Prostate gland (tissue), 2 donors: ENCODE measurements around the gene ALDH8A1.

Experiments
- POLR2AphosphoS5 ChIP-seq: sonication (generic); formaldehyde crosslinking; IDR thresholded peaks from one replicate; pipeline ENCODE4 v1.6.1; 2017; ENCODE audit warnings: antibody characterized with exemption
- TF ChIP-seq, protein P1 (sequence below), 4 experiments: fragments of 200-600 bp in 2 of 4; fragments of 450-650 bp in 2 of 4; sonication (generic) in 2 of 4; IDR thresholded peaks; 1 replicate in 3 of 4; 2 replicates in 1 of 4; pipeline ENCODE4 v1.5.1; 2016 to 2019; ENCODE audit warnings: antibody characterized with exemption in 4 of 4, mild to moderate bottlenecking in 2 of 4, moderate library complexity in 2 of 4

DNA sequence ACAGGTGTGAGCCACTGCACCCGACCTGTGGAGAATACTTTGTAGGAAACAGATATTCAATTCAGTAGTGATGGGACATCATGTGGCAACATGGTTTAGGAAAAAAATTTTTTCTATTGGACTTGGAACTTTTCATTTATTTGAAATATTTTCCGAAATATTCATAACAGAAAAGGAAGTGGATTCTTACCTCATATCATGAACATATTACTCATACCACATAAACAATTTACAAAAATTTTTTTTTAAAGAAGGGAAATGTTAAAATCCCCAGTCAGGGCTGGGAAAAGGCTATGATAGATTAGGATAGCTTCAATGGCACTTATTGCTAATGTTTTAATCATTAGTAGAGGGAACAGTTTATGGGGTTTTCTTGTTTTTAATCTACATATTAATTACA lies 6.8 kb upstream of the ALDH8A1 start:
- TF ChIP-seq, protein P1, sequence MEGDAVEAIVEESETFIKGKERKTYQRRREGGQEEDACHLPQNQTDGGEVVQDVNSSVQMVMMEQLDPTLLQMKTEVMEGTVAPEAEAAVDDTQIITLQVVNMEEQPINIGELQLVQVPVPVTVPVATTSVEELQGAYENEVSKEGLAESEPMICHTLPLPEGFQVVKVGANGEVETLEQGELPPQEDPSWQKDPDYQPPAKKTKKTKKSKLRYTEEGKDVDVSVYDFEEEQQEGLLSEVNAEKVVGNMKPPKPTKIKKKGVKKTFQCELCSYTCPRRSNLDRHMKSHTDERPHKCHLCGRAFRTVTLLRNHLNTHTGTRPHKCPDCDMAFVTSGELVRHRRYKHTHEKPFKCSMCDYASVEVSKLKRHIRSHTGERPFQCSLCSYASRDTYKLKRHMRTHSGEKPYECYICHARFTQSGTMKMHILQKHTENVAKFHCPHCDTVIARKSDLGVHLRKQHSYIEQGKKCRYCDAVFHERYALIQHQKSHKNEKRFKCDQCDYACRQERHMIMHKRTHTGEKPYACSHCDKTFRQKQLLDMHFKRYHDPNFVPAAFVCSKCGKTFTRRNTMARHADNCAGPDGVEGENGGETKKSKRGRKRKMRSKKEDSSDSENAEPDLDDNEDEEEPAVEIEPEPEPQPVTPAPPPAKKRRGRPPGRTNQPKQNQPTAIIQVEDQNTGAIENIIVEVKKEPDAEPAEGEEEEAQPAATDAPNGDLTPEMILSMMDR (IDR thresholded peaks at IDR 0.05) = no peak
- TF ChIP-seq POLR2AphosphoS5 = no peak
